NCI-H1417 (cell line): Measurements from ENCODE around the gene STXBP6.

Source experiments
- DNase-seq, 3 experiments: peaks; one replicate each; lab custom pipeline; 2025; lab: John Stamatoyannopoulos, UW

STXBP6 gene

DNA sequence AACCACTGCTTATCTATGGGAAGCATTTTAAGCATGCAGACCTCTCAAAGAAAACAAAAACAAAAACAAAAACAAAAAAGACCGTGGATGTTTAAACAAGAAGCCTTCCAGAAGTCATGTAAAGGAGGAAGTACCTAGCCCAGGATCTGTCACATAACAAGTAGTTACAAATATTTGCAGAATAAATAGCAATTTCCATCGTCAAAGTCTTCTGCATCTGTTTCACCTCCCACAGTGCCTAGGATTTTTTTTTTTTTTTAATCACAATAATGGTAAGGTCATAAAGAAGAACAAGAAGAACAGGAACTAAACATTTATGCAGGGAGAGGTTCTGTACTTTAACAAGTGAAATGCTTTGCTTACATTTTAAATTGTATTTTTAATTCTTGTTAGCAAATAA lies 2.4 kb upstream of the STXBP6 start:
- DNase-seq = peak in 1 of 3 experiments; percentile 19

- DNase-seq = peak in 1 of 3 experiments; percentile 5
These were observed 563 bp upstream of the STXBP6 start for GRCh38 chr14:25050269-25051150.

- no peak for DNase-seq
These were observed 817 bp downstream of the STXBP6 start for GRCh38 chr14:25049093-25049567.

- DNase-seq = no peak
These were observed 1.6 kb downstream of the STXBP6 start for GRCh38 chr14:25048170-25049016.

GRCh38 chr14:25046301-25046943 lies 3.5 kb downstream of the STXBP6 start:
- DNase-seq = no peak

DNA sequence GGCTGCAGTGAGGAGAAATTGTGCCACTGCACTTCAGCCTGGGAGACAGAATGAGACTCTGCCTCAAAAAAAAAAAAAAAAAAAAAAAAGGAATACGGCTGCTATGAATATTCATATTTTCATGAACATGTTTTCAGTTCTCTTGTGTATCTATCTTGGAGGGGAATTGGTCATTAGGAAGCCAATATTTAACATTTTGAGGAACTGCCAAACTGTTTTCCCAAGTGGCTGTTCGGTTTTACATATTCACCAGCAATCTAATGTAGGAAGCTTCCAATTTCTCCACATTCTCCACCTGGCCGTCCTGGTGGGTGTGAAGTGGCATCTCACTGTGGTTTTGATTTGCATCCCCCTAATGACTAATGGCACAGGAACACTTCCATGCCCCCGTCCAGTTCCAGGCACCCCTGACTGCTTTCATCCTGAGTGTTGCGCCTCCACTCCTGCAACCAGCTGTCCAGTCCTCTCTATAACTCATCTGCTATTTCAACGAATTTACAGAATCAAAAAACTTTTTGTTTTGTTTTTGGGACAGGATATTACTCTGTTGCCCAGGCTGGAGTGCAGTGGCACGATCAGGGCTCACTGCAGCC lies 5.7 kb downstream of the STXBP6 start:
- DNase-seq = no peak

- peak; percentile 16 to 63 (median 17) for DNase-seq
These were observed 7.3 kb downstream of the STXBP6 start for GRCh38 chr14:25042362-25043299.

DNA sequence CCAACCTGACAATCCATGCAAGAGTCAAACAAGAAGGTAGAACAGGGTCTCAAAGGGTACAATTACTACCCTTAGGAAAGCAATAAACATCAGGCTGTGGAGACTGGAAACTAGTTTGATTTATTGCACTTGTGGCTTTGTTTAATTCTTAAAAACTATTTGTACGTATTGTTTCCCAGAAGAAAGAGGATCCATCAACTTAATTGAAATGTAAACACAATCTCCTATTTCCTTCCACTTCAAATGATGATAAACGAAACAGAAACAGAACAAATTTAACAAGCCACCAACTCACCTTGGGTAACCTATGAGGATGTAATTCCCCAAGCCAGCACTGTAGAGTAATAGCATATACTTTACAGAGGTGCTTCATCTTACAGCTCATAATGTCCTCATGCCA lies 8.0 kb downstream of the STXBP6 start:
- DNase-seq = peak; percentile 73 to 95 (median 82)

GRCh38 chr14:25041484-25041883 lies 8.5 kb downstream of the STXBP6 start:
- peak in 1 of 3 experiments; percentile 54 for DNase-seq

DNA sequence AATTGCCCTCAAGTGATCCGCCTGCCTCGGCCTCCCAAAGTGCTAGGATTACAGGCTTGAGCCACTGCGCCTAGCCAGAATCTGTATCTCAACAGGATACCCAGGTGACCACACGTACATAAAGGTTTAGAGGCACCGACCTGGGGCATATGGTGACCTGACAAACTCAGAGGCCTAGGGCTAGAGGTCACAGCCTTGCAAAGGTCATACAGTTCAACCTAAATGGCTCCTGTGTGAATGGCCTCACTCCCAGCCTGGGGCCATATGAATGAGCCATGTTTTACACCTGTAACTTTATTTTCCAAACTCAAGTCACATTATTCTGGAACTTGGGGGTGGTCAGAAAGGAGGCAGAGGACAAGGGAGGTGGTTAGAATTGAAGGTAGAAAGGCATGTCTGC lies 10.0 kb downstream of the STXBP6 start:
- DNase-seq = no peak

- no peak for DNase-seq
These were observed 11.8 kb downstream of the STXBP6 start for GRCh38 chr14:25038044-25038668.

GRCh38 chr14:25037032-25037431 lies 12.9 kb downstream of the STXBP6 start:
- no peak for DNase-seq

DNA sequence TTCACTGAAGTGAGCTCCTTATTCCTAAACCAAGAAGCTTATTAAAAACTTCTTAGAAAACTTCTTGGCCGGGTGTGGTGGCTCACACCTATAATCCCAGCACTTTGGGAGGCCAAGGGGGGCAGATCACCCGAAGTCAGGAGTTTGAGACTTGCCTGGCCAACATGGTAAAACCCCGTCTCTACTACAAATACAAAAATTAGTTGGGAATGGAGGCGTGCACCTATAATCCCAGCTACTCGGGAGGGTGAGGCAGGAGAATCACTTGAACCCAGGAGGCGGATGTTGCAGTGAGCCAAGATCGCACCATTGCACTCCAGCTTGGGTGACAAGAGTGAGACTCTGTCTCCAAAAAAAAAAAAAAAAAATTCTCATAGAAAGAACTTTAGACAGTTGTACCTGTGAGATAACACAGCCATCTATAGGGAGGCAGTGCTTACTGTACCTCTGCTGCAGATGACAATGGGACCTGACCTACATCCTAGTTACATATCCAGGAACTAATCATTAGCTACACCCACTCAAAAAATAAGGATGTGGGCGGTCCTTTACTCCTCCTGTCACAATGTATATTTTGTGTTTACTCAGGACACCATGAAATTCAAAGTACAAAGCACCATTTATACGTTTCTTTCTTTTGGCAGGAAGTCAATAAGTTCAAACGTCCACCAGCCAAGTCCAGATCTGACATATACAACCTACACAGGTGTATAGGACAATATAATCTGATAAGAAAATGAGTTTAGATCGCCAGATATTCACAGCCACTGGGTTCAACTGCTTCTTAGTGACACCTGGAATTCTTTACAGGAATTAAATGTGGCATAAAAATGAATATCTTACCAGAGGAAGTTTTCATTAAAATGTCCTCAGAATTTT lies 14.9 kb downstream of the STXBP6 start:
- DNase-seq = peak in 1 of 3 experiments; percentile 31

DNA sequence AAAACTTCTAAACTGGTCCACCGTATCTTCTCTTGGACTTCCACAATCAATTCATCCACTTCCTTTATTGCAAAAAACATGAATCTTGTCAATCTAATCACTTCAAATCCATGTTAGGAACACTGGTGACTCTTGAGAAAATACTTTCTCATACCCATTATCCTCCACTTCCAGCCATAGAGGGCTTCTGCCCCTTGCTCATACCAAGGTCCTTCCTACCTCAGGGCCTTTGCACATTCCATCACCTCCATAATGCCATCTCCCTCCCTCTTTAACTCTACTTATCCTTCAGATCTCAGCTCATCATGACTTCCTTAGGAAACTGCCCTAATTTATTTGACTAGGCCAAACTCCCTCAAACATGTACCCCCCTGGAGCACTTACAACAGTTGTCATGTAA lies 16.6 kb downstream of the STXBP6 start:
- DNase-seq = no peak

DNA sequence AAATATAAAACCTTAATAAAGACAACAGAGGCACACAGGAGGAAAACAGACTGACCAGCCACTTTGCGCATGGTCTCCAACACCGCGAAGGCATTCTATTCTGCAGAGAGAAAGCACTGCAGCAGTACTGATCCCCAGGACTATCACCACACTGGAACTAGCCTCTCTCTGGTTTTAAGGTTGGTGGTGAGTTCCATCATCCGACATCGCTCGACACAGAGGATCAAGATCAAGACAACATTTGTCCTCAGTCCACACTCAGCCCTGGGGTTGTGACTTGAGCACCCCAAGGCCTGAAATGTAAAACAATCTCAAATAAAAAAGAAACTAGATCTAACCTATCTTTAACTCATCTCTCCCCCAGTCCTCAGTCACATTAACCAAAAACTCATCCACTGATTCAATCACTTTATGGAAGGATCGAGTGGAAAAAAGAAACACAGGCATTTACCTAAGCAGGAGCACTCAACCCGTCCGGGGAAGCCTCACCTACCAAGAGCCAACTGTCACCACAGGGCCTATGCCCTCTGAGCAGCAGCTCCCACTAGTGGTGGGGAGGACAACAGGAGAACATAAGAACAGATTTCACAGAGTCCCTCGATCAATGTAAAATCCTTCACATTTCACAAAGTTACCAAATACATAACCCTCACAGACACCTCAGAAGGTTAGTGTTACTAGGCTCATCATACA lies 17.7 kb downstream of the STXBP6 start:
- DNase-seq = no peak

GRCh38 chr14:25026476-25027137 lies 23.3 kb downstream of the STXBP6 start:
- no peak for DNase-seq

- no peak for DNase-seq
These were observed 30.1 kb downstream of the STXBP6 start for GRCh38 chr14:25019892-25020291.

GRCh38 chr14:25017562-25017961 lies 32.4 kb downstream of the STXBP6 start:
- peak in 1 of 3 experiments; percentile 17 for DNase-seq
